GM18517 (cell line): ENCODE measurements around the gene IL1RN.

Source experiments
- ATAC-seq: cut with Tn5 transposase; IDR thresholded peaks from one replicate; pipeline ENCODE4 v1.9.1; 2021; ENCODE audit warnings: mild to moderate bottlenecking, moderate library complexity; ENCODE audit not compliant: unreplicated experiment

Gene IL1RN

GRCh38 chr2:113124984-113125855 lies 2.2 kb upstream of the IL1RN start:
- ATAC-seq: no peak

- no peak for ATAC-seq
Observed at GRCh38 chr2:113127646-113128570, 510 bp downstream of the IL1RN start.

DNA sequence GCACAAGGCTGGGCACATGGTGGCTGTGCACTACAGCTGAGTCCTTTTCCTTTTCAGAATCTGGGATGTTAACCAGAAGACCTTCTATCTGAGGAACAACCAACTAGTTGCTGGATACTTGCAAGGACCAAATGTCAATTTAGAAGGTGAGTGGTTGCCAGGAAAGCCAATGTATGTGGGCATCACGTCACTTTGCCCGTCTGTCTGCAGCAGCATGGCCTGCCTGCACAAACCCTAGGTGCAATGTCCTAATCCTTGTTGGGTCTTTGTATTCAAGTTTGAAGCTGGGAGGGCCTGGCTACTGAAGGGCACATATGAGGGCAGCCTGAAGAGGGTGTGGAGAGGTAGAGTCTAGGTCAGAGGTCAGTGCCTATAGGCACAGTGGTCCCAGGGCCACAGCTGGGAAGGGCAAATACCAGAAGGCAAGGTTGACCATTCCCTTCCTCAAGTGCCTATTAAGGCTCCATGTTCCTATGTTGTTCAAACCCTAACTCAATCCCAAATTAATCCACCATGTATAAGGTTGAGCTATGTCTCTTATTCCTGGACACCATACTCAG lies 2.2 kb downstream of the IL1RN start:
- no peak for ATAC-seq

DNA sequence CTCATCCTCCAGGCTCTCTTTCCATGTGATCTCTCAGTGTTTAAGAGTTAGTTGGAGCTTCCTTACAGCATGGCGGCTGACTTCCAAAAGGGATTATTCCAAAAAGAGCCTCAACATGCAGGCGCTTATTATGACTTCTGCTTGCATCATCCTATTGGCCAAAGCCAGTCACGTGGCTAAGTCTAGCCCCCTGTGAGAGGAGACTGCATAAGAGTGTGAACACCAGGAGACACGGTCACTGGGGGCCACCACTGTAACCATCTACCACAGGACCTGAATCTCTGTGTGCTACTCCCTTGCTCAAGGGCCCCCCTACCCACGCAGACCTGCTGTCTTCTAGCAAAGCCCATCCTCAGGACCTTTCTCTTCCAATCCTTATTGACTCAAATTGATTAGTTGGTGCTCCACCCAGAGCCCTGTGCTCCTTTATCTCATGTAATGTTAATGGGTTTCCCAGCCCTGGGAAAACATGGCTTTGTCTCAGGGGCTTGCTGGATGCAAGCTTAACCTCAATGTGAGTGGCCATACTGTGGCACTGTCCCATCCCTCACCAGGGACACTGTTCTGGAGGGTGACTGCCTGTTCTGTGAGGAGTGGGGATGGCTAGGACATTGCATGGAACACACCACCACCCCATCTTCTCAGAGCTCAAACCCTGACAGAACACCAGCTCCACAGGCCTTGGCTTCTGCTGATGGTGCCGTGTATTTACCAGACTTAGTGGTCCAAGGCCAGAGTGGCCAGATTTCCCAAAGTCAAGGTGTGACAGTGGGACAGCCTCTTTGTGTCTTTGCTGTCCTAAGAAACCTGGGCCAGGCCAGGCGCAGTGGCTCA lies 4.2 kb downstream of the IL1RN start:
- ATAC-seq: no peak

DNA sequence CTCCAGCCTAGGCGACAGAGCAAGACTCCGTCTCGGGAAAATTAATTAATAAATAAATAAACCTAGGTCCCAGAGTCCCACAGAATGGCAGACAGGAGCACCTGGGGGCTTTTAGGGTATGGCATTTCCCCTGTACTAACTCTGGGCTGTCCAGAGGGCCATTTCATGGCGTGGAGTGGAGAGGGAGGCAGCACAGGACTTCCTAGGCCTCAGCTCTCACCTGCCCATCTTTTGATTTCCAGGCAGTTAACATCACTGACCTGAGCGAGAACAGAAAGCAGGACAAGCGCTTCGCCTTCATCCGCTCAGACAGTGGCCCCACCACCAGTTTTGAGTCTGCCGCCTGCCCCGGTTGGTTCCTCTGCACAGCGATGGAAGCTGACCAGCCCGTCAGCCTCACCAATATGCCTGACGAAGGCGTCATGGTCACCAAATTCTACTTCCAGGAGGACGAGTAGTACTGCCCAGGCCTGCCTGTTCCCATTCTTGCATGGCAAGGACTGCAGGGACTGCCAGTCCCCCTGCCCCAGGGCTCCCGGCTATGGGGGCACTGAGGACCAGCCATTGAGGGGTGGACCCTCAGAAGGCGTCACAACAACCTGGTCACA lies 5.1 kb downstream of the IL1RN start:
- ATAC-seq: no peak

DNA sequence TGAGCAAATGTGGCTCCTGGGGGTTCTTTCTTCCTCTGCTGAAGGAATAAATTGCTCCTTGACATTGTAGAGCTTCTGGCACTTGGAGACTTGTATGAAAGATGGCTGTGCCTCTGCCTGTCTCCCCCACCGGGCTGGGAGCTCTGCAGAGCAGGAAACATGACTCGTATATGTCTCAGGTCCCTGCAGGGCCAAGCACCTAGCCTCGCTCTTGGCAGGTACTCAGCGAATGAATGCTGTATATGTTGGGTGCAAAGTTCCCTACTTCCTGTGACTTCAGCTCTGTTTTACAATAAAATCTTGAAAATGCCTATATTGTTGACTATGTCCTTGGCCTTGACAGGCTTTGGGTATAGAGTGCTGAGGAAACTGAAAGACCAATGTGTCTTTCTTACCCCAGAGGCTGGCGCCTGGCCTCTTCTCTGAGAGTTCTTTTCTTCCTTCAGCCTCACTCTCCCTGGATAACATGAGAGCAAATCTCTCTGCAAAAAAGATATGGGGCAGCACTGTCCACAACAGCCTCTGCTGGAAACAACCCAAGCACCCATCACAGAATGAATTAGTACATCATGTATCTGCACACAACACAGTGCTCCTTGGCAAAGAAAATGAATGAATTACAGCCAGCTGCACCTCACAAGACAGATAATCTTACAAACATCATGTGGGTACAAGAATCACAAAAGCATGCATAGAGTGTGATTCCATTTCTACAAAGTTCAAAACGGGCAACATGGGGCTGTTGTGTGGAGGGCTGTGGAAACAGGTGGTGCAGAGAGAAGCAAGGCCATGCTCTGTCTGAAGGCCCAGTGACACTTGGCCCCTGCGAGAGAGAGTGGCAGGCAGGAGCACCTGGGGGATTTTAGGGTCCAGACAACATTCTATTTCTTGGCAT lies 6.6 kb downstream of the IL1RN start:
- ATAC-seq: no peak

GRCh38 chr2:113134717-113135116 lies 7.3 kb downstream of the IL1RN start:
- ATAC-seq: no peak

GRCh38 chr2:113135317-113135716 lies 7.9 kb downstream of the IL1RN start:
- ATAC-seq: no peak

- no peak for ATAC-seq
Observed at GRCh38 chr2:113136828-113137775, 9.7 kb downstream of the IL1RN start.

GRCh38 chr2:113137827-113138226 lies 10.4 kb downstream of the IL1RN start:
- ATAC-seq: no peak

- ATAC-seq: peak; percentile 83
Observed at GRCh38 chr2:113138428-113139322, 11.3 kb downstream of the IL1RN start.

DNA sequence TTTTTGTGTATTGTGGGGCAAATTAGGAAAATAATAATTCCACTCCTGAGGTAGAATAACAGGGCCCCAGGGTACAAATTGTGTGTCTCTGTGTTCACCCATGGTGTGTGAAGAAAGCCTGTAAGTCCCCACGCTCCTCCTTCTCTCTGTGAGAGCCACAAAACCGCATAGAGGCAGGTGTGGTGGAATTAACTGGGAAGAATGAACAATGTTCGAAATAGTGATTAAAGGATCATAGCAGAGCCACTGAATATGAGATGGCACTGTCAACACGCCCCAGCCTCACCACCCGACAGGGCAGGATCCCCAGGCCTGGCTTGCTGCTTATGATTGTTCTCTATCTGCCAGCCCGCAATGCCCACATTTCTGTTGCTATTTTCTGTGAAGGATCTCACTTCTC lies 14.1 kb downstream of the IL1RN start:
- ATAC-seq: no peak

GRCh38 chr2:113142290-113142689 lies 14.9 kb downstream of the IL1RN start:
- ATAC-seq: no peak

- no peak for ATAC-seq
Observed at GRCh38 chr2:113144259-113144658, 16.9 kb downstream of the IL1RN start.

- no peak for ATAC-seq
Observed at GRCh38 chr2:113148606-113149552, 21.5 kb downstream of the IL1RN start.
